ENCODE data around the gene FJX1.

The FJX1 gene

GRCh38 chr11:35602979-35603378, 15.3 kb upstream of the FJX1 start:
- no peak for TF ChIP-seq CTCF (IDR thresholded peaks at IDR 0.05; ENCODE audit: insufficient read depth, low read depth, low read length, missing control alignments)
- no peak for DNase-seq (ENCODE audit: low read depth)
- H3K4me3 ChIP-seq (ENCODE audit: low read length), result no peak overlapping the region

DNA sequence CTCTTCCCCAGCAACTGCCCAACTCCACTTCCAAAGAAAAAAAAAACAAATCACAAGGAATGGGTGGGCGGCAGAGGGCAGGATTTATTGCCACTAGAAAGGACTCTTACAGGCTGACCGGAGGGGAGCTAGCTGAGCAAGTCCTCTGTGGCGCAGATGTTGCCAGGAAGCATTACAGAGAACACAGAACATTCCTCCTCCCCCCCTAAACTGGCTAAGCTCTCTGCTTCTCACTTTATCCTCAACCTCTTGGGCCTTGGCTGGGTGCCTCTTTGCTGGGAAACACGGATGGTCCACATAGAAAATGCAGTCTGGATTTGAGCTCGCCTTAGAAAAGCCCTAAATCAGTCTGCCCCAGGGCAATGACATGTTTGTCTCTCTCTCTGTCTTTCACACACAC, 12.6 kb upstream of the FJX1 start:
- no peak overlapping the region for H3K4me3 ChIP-seq (ENCODE audit: low read length)
- DNase-seq (ENCODE audit: low read depth), result no peak
- no peak for TF ChIP-seq CTCF (IDR thresholded peaks at IDR 0.05; ENCODE audit: insufficient read depth, low read depth, low read length, missing control alignments)

- DNase-seq (ENCODE audit: low read depth), result no peak
- H3K4me3 ChIP-seq (ENCODE audit: low read length), result no peak overlapping the region
- no peak for TF ChIP-seq CTCF (IDR thresholded peaks at IDR 0.05; ENCODE audit: insufficient read depth, low read depth, low read length, missing control alignments)
These were observed 12.1 kb upstream of the FJX1 start for GRCh38 chr11:35606206-35606605.

GRCh38 chr11:35608502-35608901, 9.8 kb upstream of the FJX1 start:
- no peak overlapping the region for H3K4me3 ChIP-seq (ENCODE audit: low read length)
- no peak for TF ChIP-seq CTCF (IDR thresholded peaks at IDR 0.05; ENCODE audit: insufficient read depth, low read depth, low read length, missing control alignments)
- DNase-seq (ENCODE audit: low read depth), result no peak

- no peak for DNase-seq (ENCODE audit: low read depth)
- H3K4me3 ChIP-seq (ENCODE audit: low read length), result no peak overlapping the region
- TF ChIP-seq CTCF (IDR thresholded peaks at IDR 0.05; ENCODE audit: insufficient read depth, low read depth, low read length, missing control alignments), result no peak
These were observed 8.6 kb upstream of the FJX1 start for GRCh38 chr11:35609656-35610055.

DNA sequence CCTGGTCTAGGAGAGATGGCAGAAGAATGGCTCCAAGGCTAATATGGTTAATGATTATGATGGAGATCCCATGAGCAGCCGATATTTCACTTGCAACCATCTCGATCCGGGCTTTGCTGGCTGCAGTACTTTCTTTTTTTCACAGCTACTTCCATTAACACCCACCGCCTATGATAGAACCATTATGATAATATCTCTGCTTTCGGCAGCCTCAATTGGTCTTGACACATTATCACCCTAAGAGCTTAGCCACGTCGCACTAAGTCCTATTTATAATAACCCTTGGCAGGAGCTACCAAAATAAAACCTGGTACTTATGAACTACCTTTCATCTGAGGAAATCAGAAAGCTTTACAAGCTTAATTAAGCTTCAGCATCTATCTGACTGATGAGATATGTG, 7.6 kb upstream of the FJX1 start:
- no peak overlapping the region for H3K4me3 ChIP-seq (ENCODE audit: low read length)
- DNase-seq (ENCODE audit: low read depth), result no peak
- TF ChIP-seq CTCF (IDR thresholded peaks at IDR 0.05; ENCODE audit: insufficient read depth, low read depth, low read length, missing control alignments), result no peak

DNA sequence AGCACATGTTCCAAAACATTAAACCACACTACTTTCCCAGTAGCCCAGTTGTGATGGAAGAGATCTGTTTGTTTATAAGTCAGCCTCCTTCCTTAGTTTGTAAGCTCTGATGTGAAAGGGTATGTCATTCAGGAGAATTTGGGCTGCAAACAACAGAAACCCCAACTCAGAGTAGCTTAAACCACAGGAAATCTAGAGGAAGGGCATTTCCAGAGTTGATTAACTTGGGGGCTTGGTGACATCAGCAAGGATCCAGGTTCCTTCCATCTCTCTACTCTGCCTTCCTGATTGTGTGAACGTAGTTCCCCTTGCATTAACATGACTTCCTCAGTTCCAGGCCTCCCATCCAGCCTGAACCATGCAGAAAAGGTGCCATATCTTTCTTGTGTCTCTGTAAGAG, 6.5 kb upstream of the FJX1 start:
- no peak overlapping the region for H3K4me3 ChIP-seq (ENCODE audit: low read length)
- no peak for DNase-seq (ENCODE audit: low read depth)
- no peak for TF ChIP-seq CTCF (IDR thresholded peaks at IDR 0.05; ENCODE audit: insufficient read depth, low read depth, low read length, missing control alignments)

All from epithelial cell of esophagus (primary cell).